Fibroblast of villous mesenchyme (primary cell): ENCODE data around the gene ZNRF4. TPM values are rescaled to one million over a fixed set of nuclear protein-coding genes. Genes with fewer than 3 reads are reported as not detected.

Experiments used
- DNase-seq: peaks from one replicate; pipeline ENCODE4 v3.0.0-alpha.2; 2010; ENCODE audit warnings: low read depth
- H3K4me3 ChIP-seq: 2 replicates; pipeline ENCODE4 v1.5.1; 2011; ENCODE audit warnings: low read depth, mild to moderate bottlenecking, low read length
- CTCF ChIP-seq: IDR thresholded peaks from 2 replicates; pipeline ENCODE4 v1.5.1; 2012; ENCODE audit warnings: low read depth, mild to moderate bottlenecking, low read length; ENCODE audit not compliant: insufficient read depth
- total RNA-seq: library from RNA; depleted of rRNA; stranded (reverse); fragments of >200 nt; gene quantifications from 2 replicates; pipeline ENCODE4 v1.2.3, GENCODE V29; 2012

ZNRF4 gene
- total RNA-seq, 1 donor = not detected

- no peak for TF ChIP-seq CTCF
- no peak for DNase-seq
- no peak overlapping the region for H3K4me3 ChIP-seq
Measured at GRCh38 chr19:5443723-5444122, 11.5 kb upstream of the ZNRF4 start.

- DNase-seq = no peak
- no peak for TF ChIP-seq CTCF
- no peak overlapping the region for H3K4me3 ChIP-seq
Measured at GRCh38 chr19:5444431-5444830, 10.8 kb upstream of the ZNRF4 start.

- no peak for TF ChIP-seq CTCF
- DNase-seq = no peak
- no peak overlapping the region for H3K4me3 ChIP-seq
Measured at GRCh38 chr19:5445071-5445470, 10.1 kb upstream of the ZNRF4 start.

GRCh38 chr19:5445561-5446055 is 9.6 kb upstream of the ZNRF4 start:
- TF ChIP-seq CTCF = no peak
- no peak overlapping the region for H3K4me3 ChIP-seq
- no peak for DNase-seq

- no peak for TF ChIP-seq CTCF
- DNase-seq = no peak
- no peak overlapping the region for H3K4me3 ChIP-seq
Measured at GRCh38 chr19:5447700-5448311, 7.4 kb upstream of the ZNRF4 start.

- TF ChIP-seq CTCF = no peak
- H3K4me3 ChIP-seq = no peak overlapping the region
- no peak for DNase-seq
Measured at GRCh38 chr19:5448374-5448773, 6.8 kb upstream of the ZNRF4 start.
